Epithelial cell of esophagus (primary cell): ENCODE measurements around the gene CTXND2.
"Not testable (repeated sequence)": the region's sequence is repeated elsewhere in the genome, so short reads cannot be mapped to it uniquely, and the experiment has no call there.

Experiments
- DNase-seq: peaks from one replicate; pipeline ENCODE4 v3.0.0; 2010; ENCODE audit warnings: low read depth
- H3K4me3 ChIP-seq: 2 replicates; pipeline ENCODE4 v1.5.1; 2011; ENCODE audit warnings: mild to moderate bottlenecking, low read length, control low read depth
- TF ChIP-seq, protein P1 (sequence below): IDR thresholded peaks from 2 replicates; pipeline ENCODE4 v1.5.1; 2011; ENCODE audit warnings: low read depth, mild to moderate bottlenecking, low read length, control low read depth, inconsistent platforms; ENCODE audit not compliant: insufficient read depth; ENCODE audit errors: missing control alignments

The CTXND2 gene

DNA sequence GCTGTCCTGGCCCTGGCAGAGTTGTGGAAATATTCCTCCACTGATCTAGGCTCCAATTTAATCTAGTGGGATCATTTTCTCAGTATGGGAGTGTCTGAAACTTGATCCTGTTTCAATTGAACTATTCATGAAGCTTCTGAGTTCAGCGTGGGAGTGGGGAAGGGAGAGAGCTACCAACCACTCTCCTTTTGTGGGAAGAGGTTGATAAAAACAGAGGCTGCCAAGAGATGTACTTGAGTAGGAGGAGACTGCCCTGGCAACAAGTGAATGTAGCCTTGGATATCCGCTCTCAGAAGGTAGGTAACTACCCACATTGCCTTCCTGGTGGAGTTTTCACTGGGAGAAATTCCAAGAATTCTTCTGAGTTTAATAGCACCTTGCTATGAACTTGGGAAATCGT lies at the start of gene CTXND2:
CTXND2 (plus strand) TSS at position 119 of the 400 bp plus-strand sequence. CDS start 25,179 bp downstream, outside the sequence.
- no peak within 1 kb of the TSS for H3K4me3 ChIP-seq
- TF ChIP-seq, protein P1, sequence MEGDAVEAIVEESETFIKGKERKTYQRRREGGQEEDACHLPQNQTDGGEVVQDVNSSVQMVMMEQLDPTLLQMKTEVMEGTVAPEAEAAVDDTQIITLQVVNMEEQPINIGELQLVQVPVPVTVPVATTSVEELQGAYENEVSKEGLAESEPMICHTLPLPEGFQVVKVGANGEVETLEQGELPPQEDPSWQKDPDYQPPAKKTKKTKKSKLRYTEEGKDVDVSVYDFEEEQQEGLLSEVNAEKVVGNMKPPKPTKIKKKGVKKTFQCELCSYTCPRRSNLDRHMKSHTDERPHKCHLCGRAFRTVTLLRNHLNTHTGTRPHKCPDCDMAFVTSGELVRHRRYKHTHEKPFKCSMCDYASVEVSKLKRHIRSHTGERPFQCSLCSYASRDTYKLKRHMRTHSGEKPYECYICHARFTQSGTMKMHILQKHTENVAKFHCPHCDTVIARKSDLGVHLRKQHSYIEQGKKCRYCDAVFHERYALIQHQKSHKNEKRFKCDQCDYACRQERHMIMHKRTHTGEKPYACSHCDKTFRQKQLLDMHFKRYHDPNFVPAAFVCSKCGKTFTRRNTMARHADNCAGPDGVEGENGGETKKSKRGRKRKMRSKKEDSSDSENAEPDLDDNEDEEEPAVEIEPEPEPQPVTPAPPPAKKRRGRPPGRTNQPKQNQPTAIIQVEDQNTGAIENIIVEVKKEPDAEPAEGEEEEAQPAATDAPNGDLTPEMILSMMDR: no peak
- peak; percentile 12 for DNase-seq

DNA sequence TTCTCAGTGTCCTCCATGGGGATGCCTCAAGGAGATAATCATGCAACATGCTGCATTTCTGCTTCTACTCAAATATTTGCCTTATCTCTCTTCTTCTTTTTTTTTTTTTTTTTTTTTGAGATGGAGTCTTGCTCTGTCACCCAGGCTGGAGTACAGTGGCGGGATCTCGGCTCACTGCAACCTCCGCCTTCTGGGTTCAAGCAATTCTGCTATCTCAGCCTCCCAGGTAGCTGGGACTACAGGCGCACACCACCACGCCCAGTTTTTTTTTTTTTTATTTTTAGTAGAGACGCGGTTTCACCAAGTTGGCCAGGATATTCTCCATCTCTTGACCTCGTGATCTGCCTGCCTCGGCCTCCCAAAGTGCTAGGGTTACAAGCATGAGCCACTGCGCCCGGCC lies 46.1 kb upstream of the CTXND2 start:
- not testable (repeated sequence) for DNase-seq, H3K4me3 ChIP-seq

DNA sequence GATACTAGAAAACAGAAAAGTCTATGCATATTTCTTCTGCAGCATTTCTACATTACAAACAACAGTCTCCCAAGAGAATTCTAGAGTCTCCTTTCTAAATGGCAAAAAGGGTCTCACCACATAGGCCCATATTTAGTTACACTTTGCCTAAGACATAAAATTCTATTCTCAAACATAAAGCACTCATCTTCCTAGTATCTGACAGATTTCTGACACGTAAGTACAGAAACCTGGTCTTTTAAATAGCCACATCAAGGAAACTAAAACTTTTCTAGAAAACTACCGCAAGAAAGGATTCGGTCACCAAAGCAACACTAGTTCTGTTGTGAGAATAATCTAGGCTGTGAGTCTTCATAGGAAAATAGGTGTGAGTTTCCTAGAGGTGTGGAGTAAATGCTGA lies 45.3 kb upstream of the CTXND2 start:
- no peak overlapping the region for H3K4me3 ChIP-seq
- TF ChIP-seq, protein P1: no peak
- no peak for DNase-seq

DNA sequence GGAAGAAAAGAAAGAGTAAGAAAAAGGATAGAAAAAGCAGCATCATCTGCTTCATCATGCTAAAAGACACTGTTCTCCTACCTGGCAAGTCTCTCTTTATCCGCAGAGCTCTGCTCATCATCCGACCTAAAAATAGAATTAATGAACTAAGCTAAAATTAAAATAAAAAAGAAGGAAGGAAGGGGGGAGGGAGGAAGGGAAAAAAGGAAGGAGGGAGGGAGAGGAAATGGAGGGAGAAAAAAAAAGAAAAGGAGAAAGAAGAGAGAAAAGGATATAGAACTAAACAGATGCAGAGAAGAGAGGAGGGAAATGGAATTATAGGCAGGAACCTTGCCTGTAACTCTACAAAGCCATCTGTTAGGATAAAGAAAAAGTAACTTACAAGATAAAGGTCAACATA lies 44.6 kb upstream of the CTXND2 start:
- no peak overlapping the region for H3K4me3 ChIP-seq
- TF ChIP-seq, protein P1: no peak
- DNase-seq: no peak

DNA sequence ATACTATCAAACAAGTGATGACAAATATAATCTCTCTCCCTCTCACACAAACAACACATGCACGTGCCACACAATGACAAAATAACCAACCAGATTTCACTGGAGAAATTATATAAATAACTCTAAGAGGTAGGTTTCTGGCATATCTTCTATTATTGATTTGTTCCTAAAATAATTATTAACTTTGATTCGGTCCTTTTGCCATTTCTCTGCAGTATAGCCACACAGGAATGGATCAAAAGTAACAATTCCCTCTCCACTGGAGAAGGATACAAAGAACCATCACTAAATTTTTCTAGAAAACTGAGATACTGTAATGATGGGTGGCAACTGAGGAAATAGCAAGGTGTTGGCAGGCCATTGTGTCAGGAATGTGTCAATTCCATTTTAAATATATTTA lies 44.0 kb upstream of the CTXND2 start:
- DNase-seq: no peak
- TF ChIP-seq, protein P1: no peak
- no peak overlapping the region for H3K4me3 ChIP-seq

DNA sequence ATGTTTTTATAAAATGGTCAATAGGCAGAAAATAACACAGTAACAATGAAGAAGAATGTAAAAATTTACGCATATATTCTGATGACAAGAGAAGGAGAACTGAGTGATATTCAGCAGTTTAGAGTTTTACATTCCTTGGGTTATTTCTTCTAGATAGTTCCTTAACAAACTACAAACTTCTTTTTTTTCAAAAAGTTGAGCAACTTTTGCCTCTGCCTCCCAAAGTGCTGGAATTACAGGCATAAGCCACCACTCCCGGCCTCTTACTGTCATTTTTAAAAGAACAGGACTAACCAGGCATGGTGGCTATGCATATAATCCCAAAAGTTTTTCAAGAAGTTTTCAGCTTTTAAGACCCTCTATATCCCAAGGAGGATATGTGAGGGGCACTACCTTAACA lies 43.5 kb upstream of the CTXND2 start:
- no peak overlapping the region for H3K4me3 ChIP-seq
- DNase-seq: no peak
- TF ChIP-seq, protein P1: no peak

DNA sequence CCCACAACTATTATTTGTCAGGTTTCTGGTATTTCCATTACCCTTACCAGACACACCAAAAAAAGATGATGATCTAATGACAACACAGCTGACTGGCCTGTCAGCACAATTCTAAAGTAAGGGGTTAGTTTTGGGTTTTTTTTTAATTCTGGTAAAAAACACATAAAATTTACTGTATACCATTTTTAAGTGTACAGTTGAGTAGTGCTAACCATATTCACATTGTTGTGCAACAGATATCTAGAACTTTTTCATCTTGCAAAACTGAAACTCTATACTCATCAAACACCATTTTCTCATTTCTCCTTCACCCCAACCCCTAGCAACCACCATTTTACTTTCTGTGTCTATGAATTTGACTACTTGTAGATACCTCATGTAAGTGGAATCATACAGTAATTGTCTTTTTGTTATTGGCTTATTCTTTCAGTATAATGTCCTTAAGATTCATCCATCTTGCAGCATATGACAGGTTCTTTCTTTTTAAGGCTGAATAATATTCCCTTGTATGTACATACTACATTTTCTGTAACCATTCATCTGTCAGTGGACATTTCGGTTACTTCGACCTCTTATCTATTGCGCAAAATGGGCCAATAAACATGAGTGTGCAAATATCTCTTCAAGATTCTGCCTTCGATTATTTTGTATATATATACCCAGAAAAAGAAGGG lies 40.3 kb upstream of the CTXND2 start:
- TF ChIP-seq, protein P1: no peak

DNA sequence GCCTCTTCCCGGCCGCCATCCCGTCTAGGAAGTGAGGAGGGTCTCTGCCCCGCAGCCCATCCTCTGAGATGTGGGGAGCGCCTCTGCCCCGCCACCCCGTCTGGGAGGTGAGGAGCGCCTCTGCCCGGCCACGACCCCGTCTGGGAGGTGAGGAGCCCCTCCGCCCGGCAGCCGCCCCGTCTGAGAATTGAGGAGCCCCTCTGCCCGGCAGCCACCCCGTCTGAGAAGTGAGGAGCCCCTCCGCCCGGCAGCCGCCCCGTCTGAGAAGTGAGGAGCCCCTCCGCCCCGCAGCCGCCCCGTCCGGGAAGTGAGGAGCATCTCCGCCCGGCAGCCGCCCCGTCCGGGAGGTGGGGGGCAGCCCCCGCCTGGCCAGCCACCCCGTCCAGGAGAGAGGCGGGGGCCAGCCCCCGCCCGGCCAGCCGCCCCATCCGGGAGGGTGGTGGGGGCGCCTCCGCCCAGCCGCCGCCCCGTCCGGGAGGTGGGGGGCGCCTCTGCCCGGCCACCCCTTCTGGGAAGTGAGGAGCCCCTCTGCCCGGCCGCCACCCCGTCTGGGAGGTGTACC lies 36.1 kb upstream of the CTXND2 start:
- DNase-seq: not testable (repeated sequence)

More for the DNA sequence above, 40.3 kb upstream of the CTXND2 start:
- H3K4me3 ChIP-seq: no peak overlapping the region
- no peak for DNase-seq

DNA sequence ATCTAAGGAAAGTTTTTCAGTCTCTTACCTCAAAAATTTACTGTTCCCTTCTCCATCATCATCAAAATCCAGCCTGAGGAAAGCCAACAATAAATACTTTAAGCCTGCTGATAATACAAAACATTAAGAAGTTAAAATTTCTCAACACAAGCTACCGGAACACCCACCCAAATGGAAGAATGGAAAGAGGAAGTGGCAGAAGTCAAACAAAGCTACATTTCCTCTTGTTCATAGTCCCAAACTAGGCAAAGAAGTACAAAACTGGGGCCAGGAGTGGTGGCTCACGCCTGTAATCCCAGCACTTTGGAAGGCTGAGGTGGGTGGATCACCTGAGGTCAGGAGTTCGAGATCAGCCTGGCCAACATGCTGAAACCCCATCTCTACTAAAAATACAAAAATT lies 34.2 kb upstream of the CTXND2 start:
- not testable (repeated sequence) for H3K4me3 ChIP-seq, DNase-seq

More for the DNA sequence above, 36.1 kb upstream of the CTXND2 start:
- not testable (repeated sequence) for H3K4me3 ChIP-seq
